HepG2 (cell line): ENCODE results near the gene GRID1. TPM values are rescaled to one million over a fixed set of nuclear protein-coding genes. Genes with fewer than 3 reads are reported as not detected.

Experiments
- ATAC-seq: fragments of 200-7000 bp; cut with Tn5 transposase; 3 replicates; pipeline ENCODE4 v1.9.1; 2020; ENCODE audit warnings: mild to moderate bottlenecking, moderate library complexity
- BruUV-seq: library from RNA; stranded (reverse); fragments of 400-500 nt; replicated peaks from 2 replicates; lab custom pipeline; 2021; lab: Mats Ljungman, UMichigan
- CTCF ChIA-PET: fragments of 300-600 bp; formaldehyde crosslinking; extraction: SDS; loops from one replicate; lab custom pipeline; 2021; ENCODE audit warnings: low total read pairs, inconsistent platforms, low intra/inter-chr PET ratio; lab: Yijun Ruan, JAX
- POLR2A ChIA-PET: fragments of 350-600 bp; sonication (Branson Sonifier 250); formaldehyde crosslinking; loops from one replicate; lab custom pipeline; 2020; ENCODE audit warnings: antibody characterized with exemption, inconsistent platforms; lab: Yijun Ruan, JAX
- DNase-seq: peaks from one replicate; pipeline ENCODE4 v3.0.0-alpha.2; 2015; ENCODE audit warnings: low spot score
- FAIRE-seq: peaks from 3 replicates; lab custom pipeline; 2011; peaks lifted over from hg19 to GRCh38; lab: Jason Lieb, UNC
- H2AFZ ChIP-seq: one replicate; pipeline ENCODE4 v1.6.1; 2011; ENCODE audit warnings: low read length, inconsistent platforms
- H3K27ac ChIP-seq: fragments of 300-600 bp; 3 replicates; pipeline ENCODE4 v1.8.0; 2011; ENCODE audit warnings: mixed run types, mild to moderate bottlenecking, mixed read lengths, low read length, inconsistent platforms; ENCODE audit not compliant: insufficient read depth; ENCODE audit errors: extremely low read length
- H3K27me3 ChIP-seq, 2 experiments: fragments of 200-600 bp in 1 of 2; 2 replicates in 1 of 2; 3 replicates in 1 of 2; pipeline versions ENCODE4 v1.6.0 to v1.8.0; 2011; ENCODE audit warnings: low read length in 2 of 2, mild to moderate bottlenecking in 2 of 2, moderate library complexity in 2 of 2, inconsistent platforms in 1 of 2; ENCODE audit not compliant: insufficient read depth in 2 of 2, control insufficient read depth in 1 of 2
- H3K36me3 ChIP-seq, 2 experiments: fragments of 200-600 bp in 1 of 2; replicated peaks in 1 of 2; 2 replicates in 1 of 2; 3 replicates in 1 of 2; pipeline versions ENCODE4 v1.5.1 to v1.8.0; 2011; ENCODE audit warnings: low read length in 2 of 2, inconsistent platforms in 1 of 2; ENCODE audit not compliant: insufficient read depth in 2 of 2, control insufficient read depth in 1 of 2
- H3K4me1 ChIP-seq: 2 replicates; pipeline ENCODE4 v1.5.1; 2012; ENCODE audit warnings: low read length, inconsistent platforms; ENCODE audit not compliant: insufficient read depth
- H3K4me2 ChIP-seq: 2 replicates; pipeline ENCODE4 v1.6.0; 2011; ENCODE audit warnings: low read depth, low read length, inconsistent platforms
- H3K4me3 ChIP-seq, 3 experiments: fragments of 200-600 bp in 1 of 3; sonication (generic), shearing (Covaris generic) in 1 of 3; replicated peaks in 1 of 3; 2 replicates each; pipeline ENCODE4 v1.5.1; 2011 to 2016; ENCODE audit warnings: low read length in 3 of 3, inconsistent platforms in 2 of 3, low read depth in 2 of 3, mild to moderate bottlenecking in 2 of 3, control low read depth in 1 of 3, mixed read lengths in 1 of 3; ENCODE audit not compliant: insufficient read depth in 1 of 3
- H3K79me2 ChIP-seq: one replicate; pipeline ENCODE4 v1.6.1; 2011; ENCODE audit warnings: low read length, inconsistent platforms; ENCODE audit not compliant: insufficient read depth
- H3K9ac ChIP-seq: 2 replicates; pipeline ENCODE4 v1.6.0; 2011; ENCODE audit warnings: mild to moderate bottlenecking, low read depth, low read length, inconsistent platforms; ENCODE audit not compliant: insufficient read depth
- H3K9me3 ChIP-seq: 2 replicates; pipeline ENCODE4 v1.5.1; 2012; ENCODE audit warnings: mild to moderate bottlenecking, low read length
- H4K20me1 ChIP-seq: 2 replicates; pipeline ENCODE4 v1.6.0; 2011; ENCODE audit warnings: inconsistent platforms, mild to moderate bottlenecking, low read length, moderate library complexity; ENCODE audit not compliant: insufficient read depth
- CREB1 ChIP-seq, 2 experiments: fragments of 450-650 bp in 1 of 2; IDR thresholded peaks; 2 replicates each; pipeline ENCODE4 v1.6.1; 2016 to 2017; ENCODE audit warnings: control low read depth in 1 of 2, mild to moderate bottlenecking in 1 of 2, missing compliant biosample characterization in 1 of 2, missing genetic modification characterization in 1 of 2
- ERF ChIP-seq: IDR thresholded peaks from 2 replicates; pipeline ENCODE4 v1.6.1; 2018; ENCODE audit warnings: missing biosample characterization, missing genetic modification reagents
- HMG20B ChIP-seq: conservative IDR thresholded peaks from 2 replicates; pipeline ENCODE4 v1.6.1; 2016; ENCODE audit warnings: missing genetic modification reagents, missing compliant biosample characterization
- MED1 ChIP-seq: sonication (generic); formaldehyde crosslinking; IDR thresholded peaks from 2 replicates; pipeline ENCODE4 v1.4.0; 2020; ENCODE audit warnings: missing genetic modification reagents
- NONO ChIP-seq, 2 experiments: fragments of 450-650 bp in 1 of 2; sonication (generic) in 1 of 2; formaldehyde crosslinking in 1 of 2; IDR thresholded peaks in 1 of 2; conservative IDR thresholded peaks in 1 of 2; 2 replicates each; pipeline versions ENCODE4 v1.6.1 to v1.8.0; 2017 to 2022; ENCODE audit warnings: mild to moderate bottlenecking in 1 of 2, missing genetic modification reagents in 1 of 2, moderate library complexity in 1 of 2
- SAP130 ChIP-seq: IDR thresholded peaks from 2 replicates; pipeline ENCODE4 v1.6.1; 2016; ENCODE audit warnings: low read depth
- SMAD9 ChIP-seq: sonication (generic); formaldehyde crosslinking; IDR thresholded peaks from 2 replicates; pipeline ENCODE4 v1.5.1; 2020; ENCODE audit warnings: mild to moderate bottlenecking, missing genetic modification reagents
- XBP1 ChIP-seq: sonication (generic); formaldehyde crosslinking; IDR thresholded peaks from 2 replicates; pipeline ENCODE4 v1.5.0; 2020; ENCODE audit warnings: missing genetic modification reagents
- ZNF615 ChIP-seq: sonication (generic); formaldehyde crosslinking; IDR thresholded peaks from 2 replicates; pipeline ENCODE4 v1.5.0; 2020; ENCODE audit warnings: mild to moderate bottlenecking, missing genetic modification reagents, borderline replicate concordance
- WGBS: methylation state at CpG from one replicate; pipeline ENCODE4 v1.1.6; 2017; ENCODE audit warnings: low lambda C conversion rate; 5-methylcytosine and 5-hydroxymethylcytosine counted together
- in situ Hi-C: cut with HindIII; loops from 2 replicates; pipeline ENCODE4 v1.10.0; 2017; ENCODE audit warnings: low pct_unique_long_range_greater_than_20kb; ENCODE audit not compliant: extremely low pct_ligation_motif_present
- intact Hi-C: fragments of 100-400 bp; cut with micrococcal nuclease; formaldehyde crosslinking; loops from one replicate; pipeline ENCODE4 v1.10.0; 2022; ENCODE audit not compliant: unreplicated experiment
- polyA plus RNA-seq, 8 experiments: library from polyadenylated mRNA; depleted of rRNA in 3 of 8; stranded (reverse) in 7 of 8; unstranded in 1 of 8; fragments of >200 nt; fragmentation: Illumina TruSeq in 4 of 8; extraction: Trizol in 4 of 8; gene quantifications; 2 replicates each; pipeline versions ENCODE4 v1.2.1 to v1.2.3, GENCODE V29; 2011 to 2016; ENCODE audit warnings: low read depth in 4 of 8, missing spikeins in 1 of 8, mixed read lengths in 1 of 8; ENCODE audit not compliant: insufficient read depth in 1 of 8
- total RNA-seq, 5 experiments: library from RNA; depleted of rRNA; stranded (reverse); fragments of >200 nt; fragmentation: Illumina TruSeq; extraction: Trizol; gene quantifications; 2 replicates each; pipeline ENCODE4 v1.2.3, GENCODE V29; 2016; ENCODE audit warnings: low read depth in 1 of 5
- TF ChIP-seq, protein P1 (sequence below): sonication (generic); formaldehyde crosslinking; IDR thresholded peaks from 2 replicates; pipeline ENCODE4 v1.8.0; 2023; ENCODE audit warnings: mild to moderate bottlenecking, missing genetic modification reagents
- TF ChIP-seq, protein P2 (sequence below): IDR thresholded peaks from 2 replicates; pipeline ENCODE4 v1.6.1; 2012; ENCODE audit warnings: inconsistent platforms
- TF ChIP-seq, protein P3 (sequence below): IDR thresholded peaks from 2 replicates; pipeline ENCODE4 v1.6.1; 2016; ENCODE audit warnings: low read depth, control low read depth
- TF ChIP-seq, protein P4 (sequence below): sonication (generic); formaldehyde crosslinking; conservative IDR thresholded peaks from 2 replicates; pipeline ENCODE4 v1.8.0; 2022; ENCODE audit warnings: low read depth, missing genetic modification reagents

Gene GRID1
- total and polyA plus RNA-seq, 2 of the 13 experiments (the other 11 are each of a cell fraction or from before 2014, with no cell fraction given), result 0.05 TPM; not detected in 1

DNA sequence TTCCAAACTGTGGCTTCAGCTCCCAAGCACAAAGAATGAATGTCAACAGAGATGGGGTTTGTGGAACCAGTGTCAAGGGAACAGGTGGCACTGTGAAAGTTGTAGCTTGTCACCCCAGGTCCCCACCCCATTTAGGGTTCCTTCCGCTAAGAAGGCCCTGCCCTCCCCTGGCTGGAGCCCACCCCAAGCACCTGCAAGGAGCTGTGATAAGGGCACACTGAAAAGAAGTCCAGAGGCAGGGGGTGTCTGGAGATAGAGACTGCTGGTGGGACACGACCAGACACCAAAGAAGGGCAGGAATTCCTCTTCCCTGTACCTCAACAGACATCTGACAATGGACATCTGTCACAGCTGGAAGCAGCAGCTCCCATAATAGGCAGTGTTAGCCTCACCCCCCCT, 4.5 kb downstream of the GRID1 start:
- TF ChIP-seq, protein P1, sequence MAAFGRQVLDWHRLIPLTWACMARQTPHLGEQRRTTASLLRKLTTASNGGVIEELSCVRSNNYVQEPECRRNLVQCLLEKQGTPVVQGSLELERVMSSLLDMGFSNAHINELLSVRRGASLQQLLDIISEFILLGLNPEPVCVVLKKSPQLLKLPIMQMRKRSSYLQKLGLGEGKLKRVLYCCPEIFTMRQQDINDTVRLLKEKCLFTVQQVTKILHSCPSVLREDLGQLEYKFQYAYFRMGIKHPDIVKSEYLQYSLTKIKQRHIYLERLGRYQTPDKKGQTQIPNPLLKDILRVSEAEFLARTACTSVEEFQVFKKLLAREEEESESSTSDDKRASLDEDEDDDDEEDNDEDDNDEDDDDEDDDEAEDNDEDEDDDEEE, result no peak
- TF ChIP-seq CREB1 (IDR thresholded peaks at IDR 0.05), result no peak
- no peak for TF ChIP-seq CREB1 (CRISPR knock-in tag; IDR thresholded peaks at IDR 0.05)
- TF ChIP-seq SMAD9 (CRISPR knock-in tag), result no peak
- TF ChIP-seq, protein P2, sequence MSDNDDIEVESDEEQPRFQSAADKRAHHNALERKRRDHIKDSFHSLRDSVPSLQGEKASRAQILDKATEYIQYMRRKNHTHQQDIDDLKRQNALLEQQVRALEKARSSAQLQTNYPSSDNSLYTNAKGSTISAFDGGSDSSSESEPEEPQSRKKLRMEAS, result no peak
- no peak for TF ChIP-seq NONO (IDR thresholded peaks at IDR 0.05)
- TF ChIP-seq NONO (CRISPR knock-in tag; conservative IDR thresholded peaks at IDR 0.05), result no peak
- TF ChIP-seq XBP1 (CRISPR knock-in tag), result no peak
- TF ChIP-seq ZNF615, result no peak
- TF ChIP-seq, protein P3, sequence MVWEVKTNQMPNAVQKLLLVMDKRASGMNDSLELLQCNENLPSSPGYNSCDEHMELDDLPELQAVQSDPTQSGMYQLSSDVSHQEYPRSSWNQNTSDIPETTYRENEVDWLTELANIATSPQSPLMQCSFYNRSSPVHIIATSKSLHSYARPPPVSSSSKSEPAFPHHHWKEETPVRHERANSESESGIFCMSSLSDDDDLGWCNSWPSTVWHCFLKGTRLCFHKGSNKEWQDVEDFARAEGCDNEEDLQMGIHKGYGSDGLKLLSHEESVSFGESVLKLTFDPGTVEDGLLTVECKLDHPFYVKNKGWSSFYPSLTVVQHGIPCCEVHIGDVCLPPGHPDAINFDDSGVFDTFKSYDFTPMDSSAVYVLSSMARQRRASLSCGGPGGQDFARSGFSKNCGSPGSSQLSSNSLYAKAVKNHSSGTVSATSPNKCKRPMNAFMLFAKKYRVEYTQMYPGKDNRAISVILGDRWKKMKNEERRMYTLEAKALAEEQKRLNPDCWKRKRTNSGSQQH, result no peak
- TF ChIP-seq, protein P4, sequence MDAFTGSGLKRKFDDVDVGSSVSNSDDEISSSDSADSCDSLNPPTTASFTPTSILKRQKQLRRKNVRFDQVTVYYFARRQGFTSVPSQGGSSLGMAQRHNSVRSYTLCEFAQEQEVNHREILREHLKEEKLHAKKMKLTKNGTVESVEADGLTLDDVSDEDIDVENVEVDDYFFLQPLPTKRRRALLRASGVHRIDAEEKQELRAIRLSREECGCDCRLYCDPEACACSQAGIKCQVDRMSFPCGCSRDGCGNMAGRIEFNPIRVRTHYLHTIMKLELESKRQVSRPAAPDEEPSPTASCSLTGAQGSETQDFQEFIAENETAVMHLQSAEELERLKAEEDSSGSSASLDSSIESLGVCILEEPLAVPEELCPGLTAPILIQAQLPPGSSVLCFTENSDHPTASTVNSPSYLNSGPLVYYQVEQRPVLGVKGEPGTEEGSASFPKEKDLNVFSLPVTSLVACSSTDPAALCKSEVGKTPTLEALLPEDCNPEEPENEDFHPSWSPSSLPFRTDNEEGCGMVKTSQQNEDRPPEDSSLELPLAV (CRISPR knock-in tag), result no peak
- TF ChIP-seq SAP130 (CRISPR knock-in tag), result no peak
- TF ChIP-seq MED1 (CRISPR knock-in tag), result no peak
- no peak for TF ChIP-seq HMG20B
- no peak for TF ChIP-seq ERF (CRISPR knock-in tag)
- DNase-seq (no peak), ATAC-seq (no peak), FAIRE-seq (no peak)
- no peaks in the 10 kb centered on the region for H4K20me1 ChIP-seq
- H3K9ac ChIP-seq, result no peak overlapping the region
- no peaks in the 10 kb centered on the region for H3K9me3 ChIP-seq
- ChIA-PET POLR2A (no interaction called here), CTCF (no interaction called here)
- no peaks in the 10 kb centered on the region for H3K36me3 ChIP-seq
- 33% methylated on average over 1 of the region's 2 CpGs for whole genome bisulfite sequencing
- intact Hi-C loops, result no loop called here
- in situ Hi-C loops, result no loop called here
- H3K4me2 ChIP-seq, result no peak overlapping the region
- no peak overlapping the region for H3K4me3 ChIP-seq
- no peak overlapping the region for H3K27ac ChIP-seq
- no TSS peak for BruUV-seq
- no peaks in the 10 kb centered on the region for H3K79me2 ChIP-seq
- peaks cover 18% of the 10 kb centered on the region for H3K4me1 ChIP-seq
- H2AFZ ChIP-seq, result no peak overlapping the region
- peaks cover 8 to 74% of the 10 kb centered on the region in 2 experiments for H3K27me3 ChIP-seq
